BJ (cell line): ENCODE results near the gene TNIK. TPM values are rescaled to one million over a fixed set of nuclear protein-coding genes. Genes with fewer than 3 reads are reported as not detected.

ENCODE experiments used
- CTCF ChIA-PET: fragments of 350-600 bp; formaldehyde crosslinking; extraction: SDS; loops from one replicate; lab custom pipeline; 2021; ENCODE audit warnings: antibody characterized with exemption, inconsistent platforms; lab: Yijun Ruan, JAX
- POLR2A ChIA-PET: fragments of 300-600 bp; sonication (Branson Sonifier 250); formaldehyde crosslinking; extraction: SDS; loops from one replicate; lab custom pipeline; 2021; ENCODE audit warnings: antibody characterized with exemption; lab: Charles Lee
- DNase-seq: peaks from one replicate; pipeline ENCODE4 v3.0.0-alpha.2; 2011; ENCODE audit warnings: low read depth
- H3K27me3 ChIP-seq: 2 replicates; pipeline ENCODE4 v1.6.0; 2011; ENCODE audit warnings: low read length; ENCODE audit not compliant: control insufficient read depth, insufficient read depth
- H3K36me3 ChIP-seq: 2 replicates; pipeline ENCODE4 v1.5.1; 2011; ENCODE audit warnings: low read length; ENCODE audit not compliant: control insufficient read depth, insufficient read depth
- H3K4me3 ChIP-seq: 2 replicates; pipeline ENCODE4 v1.5.1; 2011; ENCODE audit warnings: low read depth, mild to moderate bottlenecking, control low read depth, low read length
- polyA plus RNA-seq: library from polyadenylated mRNA; depleted of rRNA; stranded (reverse); fragments of >200 nt; gene quantifications from 2 replicates; pipeline ENCODE4 v1.2.3, GENCODE V29; 2011
- TF ChIP-seq, protein P1 (sequence below): IDR thresholded peaks from 2 replicates; pipeline ENCODE4 v1.5.1; 2011; ENCODE audit warnings: low read depth, mild to moderate bottlenecking, control low read depth, inconsistent platforms, low read length, moderate library complexity; ENCODE audit not compliant: insufficient read depth

Gene TNIK
- polyA plus RNA-seq, 1 experiment, result 2.1 TPM

GRCh38 chr3:171458864-171459136 lies 1.4 kb downstream of the TNIK start:
- ChIA-PET POLR2A (no interaction called here), CTCF (interaction anchor here (1.8 kb wide), 1 partner anchor 43 kb away, joined by 4 read pairs; no protein-coding TSS in a partner anchor)
- DNase-seq, result no peak
- TF ChIP-seq, protein P1, sequence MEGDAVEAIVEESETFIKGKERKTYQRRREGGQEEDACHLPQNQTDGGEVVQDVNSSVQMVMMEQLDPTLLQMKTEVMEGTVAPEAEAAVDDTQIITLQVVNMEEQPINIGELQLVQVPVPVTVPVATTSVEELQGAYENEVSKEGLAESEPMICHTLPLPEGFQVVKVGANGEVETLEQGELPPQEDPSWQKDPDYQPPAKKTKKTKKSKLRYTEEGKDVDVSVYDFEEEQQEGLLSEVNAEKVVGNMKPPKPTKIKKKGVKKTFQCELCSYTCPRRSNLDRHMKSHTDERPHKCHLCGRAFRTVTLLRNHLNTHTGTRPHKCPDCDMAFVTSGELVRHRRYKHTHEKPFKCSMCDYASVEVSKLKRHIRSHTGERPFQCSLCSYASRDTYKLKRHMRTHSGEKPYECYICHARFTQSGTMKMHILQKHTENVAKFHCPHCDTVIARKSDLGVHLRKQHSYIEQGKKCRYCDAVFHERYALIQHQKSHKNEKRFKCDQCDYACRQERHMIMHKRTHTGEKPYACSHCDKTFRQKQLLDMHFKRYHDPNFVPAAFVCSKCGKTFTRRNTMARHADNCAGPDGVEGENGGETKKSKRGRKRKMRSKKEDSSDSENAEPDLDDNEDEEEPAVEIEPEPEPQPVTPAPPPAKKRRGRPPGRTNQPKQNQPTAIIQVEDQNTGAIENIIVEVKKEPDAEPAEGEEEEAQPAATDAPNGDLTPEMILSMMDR, result no peak
- peak overlapping the region; percentile 85 for H3K4me3 ChIP-seq
- no peaks in the 10 kb centered on the region; the same call in 1 of the 2 replicates for H3K27me3 ChIP-seq
- no peaks in the 10 kb centered on the region for H3K36me3 ChIP-seq

DNA sequence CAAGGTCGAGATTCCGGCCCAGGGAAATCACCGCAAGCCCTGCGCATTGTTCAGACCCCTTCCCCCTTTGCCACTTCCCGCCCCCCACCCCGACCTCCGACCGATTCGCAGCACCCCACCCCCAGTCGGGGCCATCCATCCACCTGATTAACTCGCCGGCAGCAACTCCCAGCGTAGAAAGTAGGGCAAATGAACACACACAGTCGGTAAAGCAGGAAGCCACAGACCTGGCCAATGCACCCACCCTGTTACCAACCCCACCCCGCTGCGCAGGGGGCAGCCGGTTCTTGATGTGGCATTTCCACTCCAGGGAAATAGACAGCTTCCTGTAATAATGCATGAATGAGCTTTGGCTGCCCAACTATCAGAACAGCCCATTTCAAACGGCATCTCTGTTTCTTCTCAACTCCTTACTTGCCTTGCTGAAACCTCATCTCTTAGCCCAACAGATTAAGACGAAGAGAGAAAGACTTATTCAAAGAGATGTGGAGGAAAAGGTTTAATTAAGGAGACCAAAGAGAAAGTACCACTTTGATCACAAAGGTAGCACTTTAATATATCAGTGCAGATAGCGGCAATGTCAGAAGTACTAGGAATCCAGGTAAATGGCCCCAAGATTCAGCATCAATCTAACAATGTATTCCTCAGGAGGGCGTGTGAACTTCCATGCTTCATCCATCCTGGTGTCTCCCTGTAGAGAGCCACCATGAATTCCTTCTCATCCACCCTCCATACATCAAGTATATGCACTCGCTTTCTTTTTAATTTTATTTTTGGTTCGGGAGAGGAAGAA lies 1.9 kb downstream of the TNIK start:
- no peaks in the 10 kb centered on the region; the same call in 1 of the 2 replicates for H3K27me3 ChIP-seq
- TF ChIP-seq, protein P1, result no peak
- ChIA-PET CTCF (no interaction called here), POLR2A (no interaction called here)
- no peaks in the 10 kb centered on the region for H3K36me3 ChIP-seq
- peak overlapping the region; percentile 85 for H3K4me3 ChIP-seq
- DNase-seq, result no peak

DNA sequence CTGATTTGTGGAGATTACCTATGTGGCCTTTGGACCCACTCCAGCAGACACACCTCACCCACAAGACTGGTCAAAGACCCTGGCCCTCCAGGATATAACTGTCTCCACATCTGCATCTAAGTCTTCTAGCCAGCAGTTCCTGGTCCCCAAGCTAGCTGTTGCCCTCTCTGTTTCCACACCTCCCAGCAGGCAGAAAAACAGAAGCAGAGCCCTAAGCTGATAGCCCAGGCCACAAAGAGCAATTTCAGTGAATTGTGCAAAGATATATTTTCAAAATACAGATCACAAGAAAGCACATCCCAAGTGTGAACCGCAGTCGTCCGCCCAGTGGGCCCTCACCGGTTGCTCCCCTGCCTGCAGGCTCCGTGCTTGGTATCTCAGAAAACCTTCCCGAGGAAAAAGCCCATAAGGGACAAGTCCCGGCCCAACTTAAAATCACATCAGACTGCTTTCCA lies 2.6 kb downstream of the TNIK start:
- H3K4me3 ChIP-seq, result no peak overlapping the region
- no peak for DNase-seq
- no peaks in the 10 kb centered on the region for H3K36me3 ChIP-seq
- ChIA-PET POLR2A (no interaction called here), CTCF (no interaction called here)
- TF ChIP-seq, protein P1, result no peak
- H3K27me3 ChIP-seq, result no peaks in the 10 kb centered on the region; the same call in 1 of the 2 replicates

DNA sequence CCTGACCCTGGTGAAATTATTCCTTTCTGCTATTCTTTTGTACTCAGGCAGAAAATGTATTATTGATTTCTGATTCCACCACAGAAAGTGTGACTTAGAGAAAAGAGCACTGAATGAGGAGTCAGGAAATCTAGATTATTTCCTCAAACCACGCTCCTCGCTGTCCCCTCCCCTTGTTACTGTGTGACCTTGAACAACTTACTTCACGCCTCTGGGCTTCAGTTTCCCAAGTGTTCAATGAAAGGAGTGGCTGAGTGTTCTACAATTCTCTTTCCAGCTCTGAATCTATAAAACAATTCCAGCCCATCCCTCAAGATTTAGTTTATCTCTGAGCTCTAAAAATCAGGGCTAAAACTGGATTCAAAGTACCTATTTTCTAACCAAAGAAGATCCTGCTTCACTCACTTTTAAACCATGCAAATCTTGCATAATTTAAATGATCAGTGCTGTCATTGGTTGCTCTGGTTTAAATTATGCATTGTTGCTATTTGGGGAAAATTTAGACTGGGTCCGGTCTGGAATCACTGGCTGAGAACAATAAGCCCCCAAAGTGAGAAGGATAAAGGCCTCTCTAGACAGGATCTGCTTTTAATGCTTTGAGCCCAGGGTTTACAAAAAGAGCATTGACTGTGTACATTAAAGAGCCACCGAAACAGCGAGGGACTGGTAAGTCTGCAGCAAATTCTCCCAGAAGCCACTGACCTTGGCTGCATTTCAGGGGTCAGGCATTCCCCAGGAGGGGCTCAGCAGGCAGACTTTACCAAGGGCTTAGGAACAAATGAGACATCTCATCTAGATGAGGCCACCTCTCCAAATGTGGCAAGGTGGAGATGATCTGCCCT lies 3.2 kb downstream of the TNIK start:
- H3K27me3 ChIP-seq, result no peaks in the 10 kb centered on the region
- CTCF ChIA-PET, result interaction anchor here (1.0 kb wide), 1 partner anchor 269 kb away, joined by 3 read pairs; no protein-coding TSS in a partner anchor
- TF ChIP-seq, protein P1, result no peak
- no peak for DNase-seq
- POLR2A ChIA-PET, result no interaction called here
- no peaks in the 10 kb centered on the region for H3K36me3 ChIP-seq
- H3K4me3 ChIP-seq, result no peak overlapping the region
